Choroid plexus epithelial cell (primary cell): ENCODE results near the gene USP37.

Source experiments
- DNase-seq: peaks from one replicate; pipeline ENCODE4 v3.0.0-alpha.2; 2010; ENCODE audit warnings: low read depth
- H3K4me3 ChIP-seq: 2 replicates; pipeline ENCODE4 v1.5.1; 2011; ENCODE audit warnings: low read depth, mild to moderate bottlenecking, control low read depth, low read length, moderate library complexity
- CTCF ChIP-seq: conservative IDR thresholded peaks from 2 replicates; pipeline ENCODE4 v1.5.1; 2011; ENCODE audit warnings: low read depth, mild to moderate bottlenecking, control low read depth, inconsistent platforms, low read length, moderate library complexity

Gene USP37

GRCh38 chr2:218569661-218570500 is 1.7 kb upstream of the USP37 start:
- no peak for TF ChIP-seq CTCF
- H3K4me3 ChIP-seq: peak overlapping the region; percentile 80
- DNase-seq: peak; percentile 82

- peak overlapping the region; percentile 80 for H3K4me3 ChIP-seq
- peak; percentile 79 for DNase-seq
- TF ChIP-seq CTCF: no peak
Measured at GRCh38 chr2:218569038-218569431, 884 bp upstream of the USP37 start.

GRCh38 chr2:218567797-218568189 is 358 bp downstream of the USP37 start:
- H3K4me3 ChIP-seq: peak overlapping the region; percentile 90
- no peak for DNase-seq
- no peak for TF ChIP-seq CTCF

- no peak for TF ChIP-seq CTCF
- no peak for DNase-seq
- H3K4me3 ChIP-seq: no peak overlapping the region
Measured at GRCh38 chr2:218566296-218566695, 1.9 kb downstream of the USP37 start.

- no peak overlapping the region for H3K4me3 ChIP-seq
- no peak for TF ChIP-seq CTCF
- no peak for DNase-seq
Measured at GRCh38 chr2:218564056-218564455, 4.1 kb downstream of the USP37 start.

- DNase-seq: no peak
- TF ChIP-seq CTCF: no peak
- no peak overlapping the region for H3K4me3 ChIP-seq
Measured at GRCh38 chr2:218558986-218559385, 9.2 kb downstream of the USP37 start.

- DNase-seq: no peak
- H3K4me3 ChIP-seq: no peak overlapping the region
- TF ChIP-seq CTCF: no peak
Measured at GRCh38 chr2:218557941-218558340, 10.2 kb downstream of the USP37 start.
